Non-pigmented ciliary epithelial cell (primary cell): ENCODE data around the gene ATG9A.

ENCODE experiments used
- DNase-seq: peaks from one replicate; pipeline ENCODE4 v3.0.0-alpha.2; 2010; ENCODE audit warnings: low read depth

ATG9A gene

GRCh38 chr2:219221957-219222518 is 7.4 kb downstream of the ATG9A start:
- no peak for DNase-seq

GRCh38 chr2:219220652-219221402 is 8.6 kb downstream of the ATG9A start:
- DNase-seq: no peak

- DNase-seq: no peak
These were observed 9.5 kb downstream of the ATG9A start for GRCh38 chr2:219219784-219220532.

- no peak for DNase-seq
These were observed 10.4 kb downstream of the ATG9A start, which contains the start of gene ABCB6 for GRCh38 chr2:219218732-219219701. Gene ABCB6, minus strand, starts transcription at chr2:219218958. Its CDS starts 285 bp downstream, at chr2:219218673.

- DNase-seq: no peak
These were observed 11.2 kb downstream of the ATG9A start for GRCh38 chr2:219218217-219218731.

- no peak for DNase-seq
These were observed 12.9 kb downstream of the ATG9A start for GRCh38 chr2:219216535-219216915.

- DNase-seq: no peak
These were observed 13.4 kb downstream of the ATG9A start for GRCh38 chr2:219215871-219216534.

GRCh38 chr2:219214786-219215185 is 14.7 kb downstream of the ATG9A start:
- no peak for DNase-seq

GRCh38 chr2:219214141-219214540 is 15.3 kb downstream of the ATG9A start:
- DNase-seq: no peak

GRCh38 chr2:219213486-219214071 is 15.9 kb downstream of the ATG9A start:
- no peak for DNase-seq

GRCh38 chr2:219213026-219213415 is 16.4 kb downstream of the ATG9A start:
- no peak for DNase-seq

GRCh38 chr2:219210886-219211362 is 18.5 kb downstream of the ATG9A start:
- DNase-seq: no peak

GRCh38 chr2:219210196-219210885 is 19.1 kb downstream of the ATG9A start:
- no peak for DNase-seq

- DNase-seq: no peak
These were observed 19.9 kb downstream of the ATG9A start for GRCh38 chr2:219209236-219210195.

GRCh38 chr2:219207884-219208740 is 21.3 kb downstream of the ATG9A start:
- DNase-seq: no peak

- DNase-seq: no peak
These were observed 22.1 kb downstream of the ATG9A start for GRCh38 chr2:219207134-219207883.
